ENCODE measurements around the gene CRTAP. TPM values are rescaled to one million over a fixed set of nuclear protein-coding genes. Genes with fewer than 3 reads are reported as not detected.
"Not testable (repeated sequence)": the region's sequence is repeated elsewhere in the genome, so short reads cannot be mapped to it uniquely, and the experiment has no call there.

Gene CRTAP
- total RNA-seq, 1 donor from 2014 or later = 127 TPM

- H4K20me1 ChIP-seq (ENCODE audit: low read depth) = no peaks in the 10 kb centered on the region
- H3K9me3 Mint-ChIP-seq = no peaks in the 10 kb centered on the region
- no peak overlapping the region for H3K4me3 Mint-ChIP-seq
- no peak overlapping the region for H3K27ac Mint-ChIP-seq
- TF ChIP-seq EZH2 (IDR thresholded peaks at IDR 0.05) (no peak), EZH2phosphoT487 (IDR thresholded peaks at IDR 0.05) (no peak)
- TF ChIP-seq, protein P1, sequence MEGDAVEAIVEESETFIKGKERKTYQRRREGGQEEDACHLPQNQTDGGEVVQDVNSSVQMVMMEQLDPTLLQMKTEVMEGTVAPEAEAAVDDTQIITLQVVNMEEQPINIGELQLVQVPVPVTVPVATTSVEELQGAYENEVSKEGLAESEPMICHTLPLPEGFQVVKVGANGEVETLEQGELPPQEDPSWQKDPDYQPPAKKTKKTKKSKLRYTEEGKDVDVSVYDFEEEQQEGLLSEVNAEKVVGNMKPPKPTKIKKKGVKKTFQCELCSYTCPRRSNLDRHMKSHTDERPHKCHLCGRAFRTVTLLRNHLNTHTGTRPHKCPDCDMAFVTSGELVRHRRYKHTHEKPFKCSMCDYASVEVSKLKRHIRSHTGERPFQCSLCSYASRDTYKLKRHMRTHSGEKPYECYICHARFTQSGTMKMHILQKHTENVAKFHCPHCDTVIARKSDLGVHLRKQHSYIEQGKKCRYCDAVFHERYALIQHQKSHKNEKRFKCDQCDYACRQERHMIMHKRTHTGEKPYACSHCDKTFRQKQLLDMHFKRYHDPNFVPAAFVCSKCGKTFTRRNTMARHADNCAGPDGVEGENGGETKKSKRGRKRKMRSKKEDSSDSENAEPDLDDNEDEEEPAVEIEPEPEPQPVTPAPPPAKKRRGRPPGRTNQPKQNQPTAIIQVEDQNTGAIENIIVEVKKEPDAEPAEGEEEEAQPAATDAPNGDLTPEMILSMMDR (IDR thresholded peaks at IDR 0.05) = no peak
- peaks cover 8% of the 10 kb centered on the region for H3K4me1 ChIP-seq
- no peaks in the 10 kb centered on the region for H3K36me3 ChIP-seq
- no peak overlapping the region for H2AFZ ChIP-seq (replicated peaks)
- no peak for DNase-seq (ENCODE audit: low spot score)
- H3K4me1 Mint-ChIP-seq = no peaks in the 10 kb centered on the region
- no peak overlapping the region for H3K4me3 ChIP-seq
- H3K27me3 ChIP-seq = no peaks in the 10 kb centered on the region
- no peaks in the 10 kb centered on the region for H3F3A ChIP-seq (ENCODE audit: low read depth)
- no peak overlapping the region for H3K4me2 ChIP-seq
- H3K36me3 Mint-ChIP-seq = peaks cover 14% of the 10 kb centered on the region
- H3K9me3 ChIP-seq (ENCODE audit: low read depth) = no peaks in the 10 kb centered on the region
- no peaks in the 10 kb centered on the region for H3K27me3 Mint-ChIP-seq (ENCODE audit: insufficient read depth, low read depth)
- no peaks in the 10 kb centered on the region for H3K79me2 ChIP-seq (ENCODE audit: low read depth)
- no peak overlapping the region for H3K27ac ChIP-seq
- no peak overlapping the region for H3K9ac ChIP-seq
These were observed 18.2 kb downstream of the CRTAP start for GRCh38 chr3:33132019-33132360.

- Histone ChIP-seq H3K27ac (no peak overlapping the region), H4K20me1 (ENCODE audit: low read depth) (no peaks in the 10 kb centered on the region), H3K79me2 (ENCODE audit: low read depth) (no peaks in the 10 kb centered on the region), H3K27me3 (no peaks in the 10 kb centered on the region), H3F3A (ENCODE audit: low read depth) (no peaks in the 10 kb centered on the region), H3K9me3 (ENCODE audit: low read depth) (no peaks in the 10 kb centered on the region), H2AFZ (replicated peaks) (no peak overlapping the region), H3K4me1 (peaks cover 4% of the 10 kb centered on the region), H3K4me2 (no peak overlapping the region), H3K4me3 (no peak overlapping the region), H3K36me3 (peaks cover 3% of the 10 kb centered on the region), H3K9ac (no peak overlapping the region)
- no peak for DNase-seq (ENCODE audit: low spot score)
- Mint-ChIP-seq H3K27ac (no peak overlapping the region), H3K4me3 (no peak overlapping the region), H3K36me3 (peaks cover 20% of the 10 kb centered on the region), H3K27me3 (ENCODE audit: insufficient read depth, low read depth) (no peaks in the 10 kb centered on the region), H3K4me1 (no peaks in the 10 kb centered on the region), H3K9me3 (no peaks in the 10 kb centered on the region)
- TF ChIP-seq EZH2phosphoT487 (IDR thresholded peaks at IDR 0.05) (no peak), EZH2 (IDR thresholded peaks at IDR 0.05) (no peak)
- TF ChIP-seq, protein P1 (IDR thresholded peaks at IDR 0.05) = no peak
These were observed 20.3 kb downstream of the CRTAP start for GRCh38 chr3:33134026-33134625.

DNA sequence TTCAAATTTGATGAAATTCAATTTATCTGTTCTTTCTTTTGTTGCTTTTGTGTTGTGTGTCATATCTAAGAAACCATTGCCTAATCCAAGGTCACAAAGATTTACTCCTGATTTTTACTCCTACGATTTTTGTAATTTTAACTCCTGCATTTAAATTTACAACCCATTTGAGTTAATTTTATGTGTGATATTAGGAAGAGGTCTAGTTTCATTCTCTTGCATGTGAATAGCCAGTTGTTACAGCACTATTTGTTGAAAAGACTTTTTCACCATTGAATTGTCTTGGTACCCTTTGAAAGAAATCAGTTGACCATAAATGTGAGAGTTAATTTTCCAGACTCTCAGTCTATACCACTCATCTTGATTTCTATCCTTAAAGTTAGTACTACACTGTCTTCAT is 23.9 kb downstream of the CRTAP start:
- H3K27ac Mint-ChIP-seq = no peak overlapping the region
- H4K20me1 ChIP-seq (ENCODE audit: low read depth) = no peaks in the 10 kb centered on the region
- no peak overlapping the region for H2AFZ ChIP-seq (replicated peaks)
- H3F3A ChIP-seq (ENCODE audit: low read depth) = no peaks in the 10 kb centered on the region
- TF ChIP-seq EZH2phosphoT487 (IDR thresholded peaks at IDR 0.05) = no peak
- H3K4me1 ChIP-seq = peaks cover 6% of the 10 kb centered on the region
- H3K9me3 ChIP-seq (ENCODE audit: low read depth) = no peaks in the 10 kb centered on the region
- H3K36me3 Mint-ChIP-seq = peaks cover 28% of the 10 kb centered on the region
- H3K4me3 Mint-ChIP-seq = no peak overlapping the region
- no peaks in the 10 kb centered on the region for H3K9me3 Mint-ChIP-seq
- H3K4me3 ChIP-seq = no peak overlapping the region
- H3K4me2 ChIP-seq = no peak overlapping the region
- peaks cover 9% of the 10 kb centered on the region for H3K4me1 Mint-ChIP-seq
- no peak overlapping the region for H3K27ac ChIP-seq
- H3K79me2 ChIP-seq (ENCODE audit: low read depth) = no peaks in the 10 kb centered on the region
- peaks cover 3% of the 10 kb centered on the region for H3K36me3 ChIP-seq
- DNase-seq (ENCODE audit: low spot score) = no peak
- H3K27me3 ChIP-seq = no peaks in the 10 kb centered on the region
- H3K9ac ChIP-seq = no peak overlapping the region
- H3K27me3 Mint-ChIP-seq (ENCODE audit: insufficient read depth, low read depth) = no peaks in the 10 kb centered on the region

GRCh38 chr3:33139006-33139623 is 25.3 kb downstream of the CRTAP start:
- not testable (repeated sequence) for H3K27ac Mint-ChIP-seq; H3K27me3 ChIP-seq; H3K9me3 ChIP-seq (ENCODE audit: low read depth); H3K4me3 ChIP-seq; H3K9ac ChIP-seq; H3K4me3 Mint-ChIP-seq; H3K36me3 ChIP-seq; H3K9me3 Mint-ChIP-seq; H4K20me1 ChIP-seq (ENCODE audit: low read depth); H3K4me1 Mint-ChIP-seq; H3K4me2 ChIP-seq; H2AFZ ChIP-seq (replicated peaks); DNase-seq (ENCODE audit: low spot score); H3K27me3 Mint-ChIP-seq (ENCODE audit: insufficient read depth, low read depth); H3K79me2 ChIP-seq (ENCODE audit: low read depth); H3K4me1 ChIP-seq; H3K27ac ChIP-seq; H3F3A ChIP-seq (ENCODE audit: low read depth)
- peaks cover 29% of the 10 kb centered on the region for H3K36me3 Mint-ChIP-seq

Measured in neural progenitor cell (in vitro differentiated cells).